K562 (cell line): Measurements from ENCODE around the gene MYBPHL. TPM values are rescaled to one million over a fixed set of nuclear protein-coding genes. Genes with fewer than 3 reads are reported as not detected.
A peak's percentile ranks its signal among the peaks of the same experiment; 100 is the strongest.

Experiments used
- ATAC-seq: fragments of 200-7000 bp; cut with Tn5 transposase; 3 replicates; pipeline ENCODE4 v1.9.1; 2020; ENCODE audit warnings: moderate library complexity
- BruUV-seq: library from RNA; stranded (reverse); fragments of 400-500 nt; replicated peaks from 2 replicates; lab custom pipeline; 2021; lab: Mats Ljungman, UMichigan
- CTCF ChIA-PET: fragments of 300-600 bp; formaldehyde crosslinking; extraction: SDS; loops from one replicate; lab custom pipeline; 2021; ENCODE audit warnings: low intra/inter-chr PET ratio; lab: Yijun Ruan, JAX
- POLR2A ChIA-PET: fragments of 300-600, 350-650 bp; sonication (Branson Sonifier 250); formaldehyde crosslinking; extraction: SDS; loops from one replicate; lab custom pipeline; 2021; ENCODE audit warnings: antibody characterized with exemption, inconsistent platforms; lab: Yijun Ruan, JAX
- DNase-seq, 4 experiments: peaks; one replicate each; pipeline versions ENCODE4 v3.0.0 to v3.0.0-alpha.2; 2011 to 2018; ENCODE audit warnings: low spot score in 3 of 4, mixed read lengths in 3 of 4; ENCODE audit errors: extremely low read depth in 1 of 4
- FAIRE-seq: peaks from 2 replicates; lab custom pipeline; 2011; peaks lifted over from hg19 to GRCh38; lab: Jason Lieb, UNC
- H2AFZ ChIP-seq: 2 replicates; pipeline ENCODE4 v1.6.0; 2011; ENCODE audit warnings: low read depth, low read length, control low read depth, inconsistent platforms
- H3K27ac ChIP-seq: fragments of 200-600 bp; 3 replicates; pipeline ENCODE4 v1.8.0; 2011; ENCODE audit warnings: low read depth, mild to moderate bottlenecking, control low read depth, inconsistent platforms, low read length, moderate library complexity, mixed read lengths; ENCODE audit errors: extremely low read depth
- H3K27me3 ChIP-seq, 2 experiments: fragments of 300-600 bp in 1 of 2; 2 replicates in 1 of 2; 3 replicates in 1 of 2; pipeline versions ENCODE4 v1.6.0 to v1.8.0; 2011; ENCODE audit warnings: inconsistent platforms in 2 of 2, low read length in 2 of 2, mild to moderate bottlenecking in 1 of 2, mixed read lengths in 1 of 2, moderate library complexity in 1 of 2; ENCODE audit not compliant: control insufficient read depth in 2 of 2, insufficient read depth in 2 of 2
- H3K36me3 ChIP-seq: fragments of 300-600 bp; 3 replicates; pipeline ENCODE4 v1.8.0; 2011; ENCODE audit warnings: mild to moderate bottlenecking, low read length, inconsistent platforms; ENCODE audit not compliant: control insufficient read depth, insufficient read depth
- H3K4me1 ChIP-seq, 2 experiments: fragments of 200-600 bp in 1 of 2; replicated peaks in 1 of 2; 2 replicates in 1 of 2; 3 replicates in 1 of 2; pipeline versions ENCODE4 v1.5.1 to v1.8.0; 2011; ENCODE audit warnings: inconsistent platforms in 2 of 2, low read length in 2 of 2, mild to moderate bottlenecking in 1 of 2, mixed read lengths in 1 of 2, moderate library complexity in 1 of 2; ENCODE audit not compliant: control insufficient read depth in 2 of 2, insufficient read depth in 2 of 2
- H3K4me2 ChIP-seq: 2 replicates; pipeline ENCODE4 v1.6.1; 2011; ENCODE audit warnings: low read length, control low read depth, inconsistent platforms, mixed read lengths; ENCODE audit not compliant: insufficient read depth
- H3K4me3 ChIP-seq: fragments of 200-600 bp; sonication (generic), shearing (Covaris generic); 2 replicates; pipeline ENCODE4 v1.5.1; 2016; ENCODE audit warnings: control low read depth, inconsistent platforms
- H3K79me2 ChIP-seq: fragments of 200-600 bp; 3 replicates; pipeline ENCODE4 v1.8.0; 2011; ENCODE audit warnings: low read length, inconsistent platforms; ENCODE audit not compliant: control insufficient read depth, insufficient read depth
- H3K9ac ChIP-seq, 2 experiments: 2 replicates each; pipeline versions ENCODE4 v1.6.0 to v1.6.1; 2011; ENCODE audit warnings: low read depth in 2 of 2, low read length in 2 of 2, control low read depth in 1 of 2, inconsistent platforms in 1 of 2, mild to moderate bottlenecking in 1 of 2, mixed read lengths in 1 of 2; ENCODE audit not compliant: insufficient read depth in 1 of 2
- H3K9me1 ChIP-seq: one replicate; pipeline ENCODE4 v1.6.0; 2011; ENCODE audit warnings: inconsistent platforms, mild to moderate bottlenecking, low read length, moderate library complexity; ENCODE audit not compliant: control insufficient read depth, insufficient read depth
- H3K9me3 ChIP-seq: replicated peaks from 2 replicates; pipeline ENCODE4 v1.5.1; 2011; ENCODE audit warnings: low read depth, low read length, inconsistent platforms; ENCODE audit not compliant: control insufficient read depth, insufficient read depth
- H4K20me1 ChIP-seq: replicated peaks from 2 replicates; pipeline ENCODE4 v1.6.1; 2011; ENCODE audit warnings: low read length, inconsistent platforms, mixed read lengths; ENCODE audit not compliant: control insufficient read depth, insufficient read depth
- BCOR ChIP-seq: fragments of 450-650 bp; IDR thresholded peaks from 2 replicates; pipeline ENCODE4 v1.6.1; 2016
- CREM ChIP-seq: IDR thresholded peaks from 2 replicates; pipeline ENCODE4 v1.6.1; 2014; ENCODE audit warnings: antibody characterized with exemption, low read depth
- HMGN3 ChIP-seq: IDR thresholded peaks from 2 replicates; pipeline ENCODE4 v1.6.1; 2011; ENCODE audit warnings: borderline replicate concordance, low read depth, mild to moderate bottlenecking, mixed read lengths, low read length; ENCODE audit not compliant: insufficient read length; ENCODE audit errors: extremely low read depth
- KLF10 ChIP-seq: fragments of 250-450 bp; sonication (Bioruptor Pico); IDR thresholded peaks from 2 replicates; pipeline ENCODE4 v1.6.1; 2021; ENCODE audit warnings: matching md5 sums
- MAZ ChIP-seq, 2 experiments: fragments of 450-650 bp in 1 of 2; sonication (generic) in 1 of 2; formaldehyde crosslinking; IDR thresholded peaks in 1 of 2; conservative IDR thresholded peaks in 1 of 2; 2 replicates each; pipeline versions ENCODE4 v1.4.0 to v1.5.0; 2020; ENCODE audit warnings: mild to moderate bottlenecking in 1 of 2, missing genetic modification reagents in 1 of 2
- NFATC3 ChIP-seq: fragments of 450-650 bp; IDR thresholded peaks from 2 replicates; pipeline ENCODE4 v1.6.1; 2017; ENCODE audit warnings: mild to moderate bottlenecking
- NR4A1 ChIP-seq, 2 experiments: fragments of 250-450 bp in 1 of 2; fragments of 450-650 bp in 1 of 2; sonication (Bioruptor Pico) in 1 of 2; IDR thresholded peaks; 2 replicates each; pipeline versions ENCODE4 v1.4.0 to v1.6.1; 2016 to 2020; ENCODE audit warnings: mild to moderate bottlenecking in 2 of 2, missing compliant biosample characterization in 1 of 2, missing genetic modification characterization in 1 of 2, moderate library complexity in 1 of 2
- SMARCE1 ChIP-seq: fragments of 450-650 bp; IDR thresholded peaks from 2 replicates; pipeline ENCODE4 v1.7.1; 2016; ENCODE audit warnings: mild to moderate bottlenecking
- TOE1 ChIP-seq, 2 experiments: fragments of 450-650 bp in 1 of 2; sonication (generic) in 1 of 2; formaldehyde crosslinking in 1 of 2; IDR thresholded peaks; 2 replicates each; pipeline versions ENCODE4 v1.7.1 to v1.8.0; 2016 to 2022; ENCODE audit warnings: borderline replicate concordance in 2 of 2, mild to moderate bottlenecking in 2 of 2, antibody characterized with exemption in 1 of 2, inconsistent platforms in 1 of 2, low read depth in 1 of 2, missing genetic modification reagents in 1 of 2, moderate library complexity in 1 of 2
- XRCC3 ChIP-seq: fragments of 450-650 bp; IDR thresholded peaks from 2 replicates; pipeline ENCODE4 v1.6.1; 2017; ENCODE audit warnings: mild to moderate bottlenecking, moderate library complexity
- ZFP36 ChIP-seq: fragments of 150-350 bp; IDR thresholded peaks from 2 replicates; pipeline ENCODE4 v1.6.1; 2018; ENCODE audit warnings: low read length, low read depth; ENCODE audit not compliant: partially characterized antibody
- ZNF764 ChIP-seq: fragments of 250-450 bp; sonication (Bioruptor Pico); IDR thresholded peaks from 2 replicates; pipeline ENCODE4 v1.4.0; 2020; ENCODE audit warnings: low read depth, mild to moderate bottlenecking, moderate library complexity
- WGBS: fragments of 100-300 bp; shearing (Covaris generic); methylation state at CpG from one replicate; pipeline ENCODE4 v1.1.6; 2016; ENCODE audit warnings: low coverage, mixed read lengths; ENCODE audit not compliant: insufficient coverage; ENCODE audit errors: missing lambda C conversion rate; 5-methylcytosine and 5-hydroxymethylcytosine counted together
- in situ Hi-C: fragments of 300-500 bp; cut with MboI; formaldehyde crosslinking; loops from 4 replicates; pipeline ENCODE4 v1.15.0; 2018; ENCODE audit warnings: inconsistent platforms, mixed read lengths
- intact Hi-C: fragments of 100-400 bp; cut with micrococcal nuclease; formaldehyde crosslinking; loops from 2 replicates; pipeline ENCODE4 v1.14.2; 2022
- polyA plus RNA-seq, 8 experiments: library from polyadenylated mRNA; depleted of rRNA in 4 of 8; stranded (reverse) in 5 of 8; unstranded in 3 of 8; fragments of >200 nt; fragmentation: Nextera tagmentation in 2 of 8; fragmentation: Illumina TruSeq in 1 of 8; extraction: Ambion mirVana in 2 of 8; extraction: Trizol in 1 of 8; gene quantifications; 2 replicates each; pipeline versions ENCODE4 v1.2.1 to v1.2.3, GENCODE V29; 2011 to 2014; ENCODE audit warnings: inconsistent platforms in 1 of 8, missing spikeins in 1 of 8
- total RNA-seq, 7 experiments: library from RNA; depleted of rRNA in 6 of 7; stranded (reverse); fragments of >200 nt in 6 of 7; fragmentation: Illumina TruSeq in 2 of 7; extraction: Trizol in 2 of 7; gene quantifications; 2 replicates each; pipeline versions ENCODE4 v1.2.1 to v1.2.3, GENCODE V29; 2011 to 2021; ENCODE audit warnings: low replicate concordance in 1 of 7
- TF ChIP-seq, protein P1 (sequence below): sonication (generic); formaldehyde crosslinking; IDR thresholded peaks from 2 replicates; pipeline ENCODE4 v1.8.0; 2022; ENCODE audit warnings: mild to moderate bottlenecking, missing genetic modification reagents
- TF ChIP-seq, protein P2 (sequence below): fragments of 450-650 bp; IDR thresholded peaks from 2 replicates; pipeline ENCODE4 v1.6.1; 2016

MYBPHL gene
- total and polyA plus RNA-seq, 9 of the 15 experiments (the other 6 are each of a cell fraction or from before 2014, with no cell fraction given): 0.20 to 1.9 (median 0.33) TPM

DNA sequence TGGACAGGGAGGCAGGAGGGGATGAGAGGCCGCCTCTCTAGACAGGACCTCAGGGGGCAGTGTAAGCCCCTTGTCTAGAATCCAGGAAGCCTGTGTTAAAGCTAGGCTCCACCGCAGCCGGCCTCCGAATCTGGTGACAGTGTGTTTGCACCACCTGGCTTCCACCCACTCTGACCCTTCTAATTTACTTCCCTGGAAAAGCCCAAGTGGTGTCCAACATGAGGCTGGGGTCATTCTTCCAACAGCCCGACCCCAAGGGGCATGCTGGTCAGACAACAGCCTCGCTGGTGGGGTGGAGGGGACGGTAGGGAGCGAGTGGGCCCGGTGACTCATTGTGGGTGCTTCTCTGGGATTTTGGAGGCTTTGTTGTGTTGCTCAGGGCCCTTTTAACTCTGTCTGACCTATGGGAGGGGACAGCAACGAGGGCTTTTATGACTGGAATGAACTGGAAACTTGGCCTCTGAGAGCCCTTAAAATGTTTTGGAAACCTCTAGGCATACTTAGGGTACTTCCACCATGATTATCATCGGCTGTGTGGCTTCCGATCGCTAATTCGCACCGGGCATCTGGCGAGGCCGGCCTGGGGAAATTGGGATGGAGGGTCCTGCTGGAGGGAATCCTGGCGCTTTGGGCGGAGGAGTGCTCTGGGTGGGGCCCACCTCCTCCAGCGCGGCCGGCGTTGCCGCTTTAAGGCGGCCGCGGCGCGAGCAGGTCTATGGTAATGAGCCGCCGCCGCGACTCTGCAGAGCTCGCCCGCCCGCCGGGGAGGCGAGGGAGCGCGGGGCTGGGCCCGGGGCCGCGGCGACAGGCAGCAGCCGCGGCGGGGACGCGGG, 57.8 kb downstream of the MYBPHL start, which contains the start of gene CELSR2:
CELSR2 (plus strand) TSS at position 743 of the 833 bp plus-strand sequence. CDS start 541 bp downstream, outside the sequence.
- H3K27ac ChIP-seq: peak within 1 kb of the TSS; percentile 19; the same call in 1 of the 3 replicates
- H3K4me2 ChIP-seq: peak within 1 kb of the TSS; percentile 56
- POLR2A ChIA-PET: interaction anchor here (0.6 to 3.6 kb wide), 5 partner anchors 9 to 248 kb away, joined by 3 to 24 read pairs (median 3); partner anchors contain the start of gene PSRC1
- H3K9ac ChIP-seq: peak within 1 kb of the TSS; percentile 38 to 92; a peak in 3 of 4 replicates
- peak within 1 kb of the TSS; percentile 54 for H3K4me3 ChIP-seq
- peak within 1 kb of the TSS; percentile 84 for H2AFZ ChIP-seq
- no TSS peak for BruUV-seq
- DNase-seq: peak; percentile 91 to 95 (median 93)
- peaks cover 6% of the 10 kb centered on the region; the same call in 1 of the 3 replicates for H3K36me3 ChIP-seq
- H4K20me1 ChIP-seq: no peaks in the 10 kb centered on the region
- WGBS: 14% methylated on average over 45 of the region's 49 CpGs
- intact Hi-C loops: loop anchor here (1.0 kb wide), 1 partner anchor 8 kb away; no protein-coding TSS in a partner anchor
- peaks cover 16% of the 10 kb centered on the region; the same call in 2 of the 3 replicates for H3K79me2 ChIP-seq
- in situ Hi-C loops: no loop called here
- peaks cover 19 to 53% of the 10 kb centered on the region in 2 experiments for H3K4me1 ChIP-seq
- no peaks in the 10 kb centered on the region for H3K27me3 ChIP-seq
- CTCF ChIA-PET: interaction anchor here (0.6 kb wide), 1 partner anchor 29 kb away, joined by 4 read pairs; no protein-coding TSS in a partner anchor
- no peaks in the 10 kb centered on the region for H3K9me3 ChIP-seq
- peak; percentile 74 for FAIRE-seq
- H3K9me1 ChIP-seq: no peaks in the 10 kb centered on the region
- ATAC-seq: peak; percentile 86
- TF ChIP-seq BCOR: peak; percentile 36; the same call in 1 of the 2 replicates
- TF ChIP-seq, protein P1, sequence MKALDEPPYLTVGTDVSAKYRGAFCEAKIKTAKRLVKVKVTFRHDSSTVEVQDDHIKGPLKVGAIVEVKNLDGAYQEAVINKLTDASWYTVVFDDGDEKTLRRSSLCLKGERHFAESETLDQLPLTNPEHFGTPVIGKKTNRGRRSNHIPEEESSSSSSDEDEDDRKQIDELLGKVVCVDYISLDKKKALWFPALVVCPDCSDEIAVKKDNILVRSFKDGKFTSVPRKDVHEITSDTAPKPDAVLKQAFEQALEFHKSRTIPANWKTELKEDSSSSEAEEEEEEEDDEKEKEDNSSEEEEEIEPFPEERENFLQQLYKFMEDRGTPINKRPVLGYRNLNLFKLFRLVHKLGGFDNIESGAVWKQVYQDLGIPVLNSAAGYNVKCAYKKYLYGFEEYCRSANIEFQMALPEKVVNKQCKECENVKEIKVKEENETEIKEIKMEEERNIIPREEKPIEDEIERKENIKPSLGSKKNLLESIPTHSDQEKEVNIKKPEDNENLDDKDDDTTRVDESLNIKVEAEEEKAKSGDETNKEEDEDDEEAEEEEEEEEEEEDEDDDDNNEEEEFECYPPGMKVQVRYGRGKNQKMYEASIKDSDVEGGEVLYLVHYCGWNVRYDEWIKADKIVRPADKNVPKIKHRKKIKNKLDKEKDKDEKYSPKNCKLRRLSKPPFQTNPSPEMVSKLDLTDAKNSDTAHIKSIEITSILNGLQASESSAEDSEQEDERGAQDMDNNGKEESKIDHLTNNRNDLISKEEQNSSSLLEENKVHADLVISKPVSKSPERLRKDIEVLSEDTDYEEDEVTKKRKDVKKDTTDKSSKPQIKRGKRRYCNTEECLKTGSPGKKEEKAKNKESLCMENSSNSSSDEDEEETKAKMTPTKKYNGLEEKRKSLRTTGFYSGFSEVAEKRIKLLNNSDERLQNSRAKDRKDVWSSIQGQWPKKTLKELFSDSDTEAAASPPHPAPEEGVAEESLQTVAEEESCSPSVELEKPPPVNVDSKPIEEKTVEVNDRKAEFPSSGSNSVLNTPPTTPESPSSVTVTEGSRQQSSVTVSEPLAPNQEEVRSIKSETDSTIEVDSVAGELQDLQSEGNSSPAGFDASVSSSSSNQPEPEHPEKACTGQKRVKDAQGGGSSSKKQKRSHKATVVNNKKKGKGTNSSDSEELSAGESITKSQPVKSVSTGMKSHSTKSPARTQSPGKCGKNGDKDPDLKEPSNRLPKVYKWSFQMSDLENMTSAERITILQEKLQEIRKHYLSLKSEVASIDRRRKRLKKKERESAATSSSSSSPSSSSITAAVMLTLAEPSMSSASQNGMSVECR (CRISPR knock-in tag): peak; percentile 42; the same call in 1 of the 2 replicates
- TF ChIP-seq NFATC3: no peak
- TF ChIP-seq SMARCE1: 0 out of 2 replicates have a peak, but pooled peaks have one; percentile 34
- TF ChIP-seq MAZ (CRISPR knock-in tag; conservative IDR thresholded peaks at IDR 0.05 in 1 of 2, IDR thresholded peaks at IDR 0.05 in 1 of 2): peak in 1 of 2 experiments; percentile 63; a peak in 1 of 4 replicates
- TF ChIP-seq ZNF764 (CRISPR knock-in tag): no peak
- TF ChIP-seq NR4A1 (CRISPR knock-in tag; IDR thresholded peaks at IDR 0.05): no peak
- TF ChIP-seq NR4A1 (tag; IDR thresholded peaks at IDR 0.05): 0 out of 2 replicates have a peak, but pooled peaks have one; percentile 21
- TF ChIP-seq HMGN3: peak; percentile 61
- no peak for TF ChIP-seq KLF10 (CRISPR knock-in tag)
- TF ChIP-seq XRCC3: no peak
- TF ChIP-seq, protein P2, sequence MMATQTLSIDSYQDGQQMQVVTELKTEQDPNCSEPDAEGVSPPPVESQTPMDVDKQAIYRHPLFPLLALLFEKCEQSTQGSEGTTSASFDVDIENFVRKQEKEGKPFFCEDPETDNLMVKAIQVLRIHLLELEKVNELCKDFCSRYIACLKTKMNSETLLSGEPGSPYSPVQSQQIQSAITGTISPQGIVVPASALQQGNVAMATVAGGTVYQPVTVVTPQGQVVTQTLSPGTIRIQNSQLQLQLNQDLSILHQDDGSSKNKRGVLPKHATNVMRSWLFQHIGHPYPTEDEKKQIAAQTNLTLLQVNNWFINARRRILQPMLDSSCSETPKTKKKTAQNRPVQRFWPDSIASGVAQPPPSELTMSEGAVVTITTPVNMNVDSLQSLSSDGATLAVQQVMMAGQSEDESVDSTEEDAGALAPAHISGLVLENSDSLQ: no peak
- peak; percentile 90 for TF ChIP-seq TOE1 (IDR thresholded peaks at IDR 0.05; ENCODE audit: borderline replicate concordance)
- TF ChIP-seq TOE1 (CRISPR knock-in tag; IDR thresholded peaks at IDR 0.05; ENCODE audit: borderline replicate concordance, low read depth): no peak
- peak; percentile 65 for TF ChIP-seq ZFP36
- TF ChIP-seq CREM: peak; percentile 24; the same call in 1 of the 2 replicates
